ENCODE results near the gene DPYD.

- TF ChIP-seq CTCF (IDR thresholded peaks at IDR 0.05; ENCODE audit: low read length) (no peak), EZH2 (IDR thresholded peaks at IDR 0.05; ENCODE audit: borderline replicate concordance, low read length) (no peak)
These were observed 667.9 kb downstream of the DPYD start for GRCh38 chr1:97252925-97253324.

All from OCI-LY1 (cell line).